Mucosa of rectum (tissue), 2 donors: ENCODE measurements around the gene HSD17B2.

Source experiments
- H3K27ac ChIP-seq, 2 donors: one replicate each; pipeline ENCODE4 v1.7.0; 2013; ENCODE audit warnings: inconsistent platforms in 2 of 2, low read depth in 2 of 2, low read length in 2 of 2
- H3K27me3 ChIP-seq, 2 donors: one replicate each; pipeline ENCODE4 v1.7.0; 2013; ENCODE audit warnings: low read length in 2 of 2; ENCODE audit not compliant: control insufficient read depth in 2 of 2, insufficient read depth in 2 of 2
- H3K36me3 ChIP-seq, 2 donors: one replicate each; pipeline ENCODE4 v1.7.0; 2013; ENCODE audit warnings: low read length in 2 of 2; ENCODE audit not compliant: control insufficient read depth in 2 of 2, insufficient read depth in 2 of 2
- H3K4me1 ChIP-seq, 2 donors: one replicate each; pipeline ENCODE4 v1.7.0; 2013; ENCODE audit warnings: low read length in 2 of 2, mild to moderate bottlenecking in 1 of 2; ENCODE audit not compliant: control insufficient read depth in 2 of 2, insufficient read depth in 2 of 2
- H3K4me3 ChIP-seq, 2 donors: one replicate each; pipeline ENCODE4 v1.7.0; 2013; ENCODE audit warnings: low read length in 2 of 2
- H3K9ac ChIP-seq, 2 donors: one replicate each; pipeline ENCODE4 v1.7.0; 2013; ENCODE audit warnings: low read length in 2 of 2, low read depth in 1 of 2, mild to moderate bottlenecking in 1 of 2
- H3K9me3 ChIP-seq, 2 donors: one replicate each; pipeline ENCODE4 v1.7.0; 2013; ENCODE audit warnings: low read length in 2 of 2; ENCODE audit not compliant: control insufficient read depth in 2 of 2
- donor health status: healthy.
- donor health status: Normal muscosa, but diverticular disease.

HSD17B2 gene

GRCh38 chr16:82034981-82035612 is at the start of gene HSD17B2:
TSS of gene HSD17B2 (plus strand) at chr16:82035253. CDS start at chr16:82035425, 172 bp downstream.
- H3K27ac ChIP-seq, result peak within 1 kb of the TSS; percentile 75 to 79
- no peaks in the 10 kb centered on the region for H3K27me3 ChIP-seq
- peaks cover 12 to 26% of the 10 kb centered on the region in 2 donors for H3K4me1 ChIP-seq
- H3K4me3 ChIP-seq, result peak within 1 kb of the TSS; percentile 76 to 77
- H3K36me3 ChIP-seq, result no peaks in the 10 kb centered on the region
- H3K9ac ChIP-seq, result peak within 1 kb of the TSS; percentile 43 to 79
- no peaks in the 10 kb centered on the region for H3K9me3 ChIP-seq

- H3K27ac ChIP-seq, result no peak overlapping the region
Observed at GRCh38 chr16:81987121-81987520, 47.9 kb upstream of the HSD17B2 start.

GRCh38 chr16:81987706-81988105 is 47.3 kb upstream of the HSD17B2 start:
- Histone ChIP-seq H3K9me3 (no peaks in the 10 kb centered on the region), H3K9ac (no peak overlapping the region), H3K27me3 (no peaks in the 10 kb centered on the region), H3K4me3 (no peak overlapping the region), H3K36me3 (no peaks in the 10 kb centered on the region), H3K4me1 (no peaks in the 10 kb centered on the region), H3K27ac (no peak overlapping the region)

More at GRCh38 chr16:81987121-81987520, 47.9 kb upstream of the HSD17B2 start:
- no peaks in the 10 kb centered on the region for H3K4me1 ChIP-seq
- H3K27me3 ChIP-seq, result no peaks in the 10 kb centered on the region
- no peak overlapping the region for H3K4me3 ChIP-seq
- no peaks in the 10 kb centered on the region for H3K36me3 ChIP-seq
- no peaks in the 10 kb centered on the region for H3K9me3 ChIP-seq
- H3K9ac ChIP-seq, result no peak overlapping the region

- Histone ChIP-seq H3K27me3 (no peaks in the 10 kb centered on the region), H3K27ac (no peak overlapping the region), H3K9ac (no peak overlapping the region), H3K36me3 (no peaks in the 10 kb centered on the region), H3K4me1 (peaks cover 0 to 4% of the 10 kb centered on the region in 2 donors), H3K4me3 (no peak overlapping the region), H3K9me3 (no peaks in the 10 kb centered on the region)
Observed at GRCh38 chr16:81992859-81993258, 42.2 kb upstream of the HSD17B2 start.

GRCh38 chr16:81994485-81994884 is 40.6 kb upstream of the HSD17B2 start:
- Histone ChIP-seq H3K9ac (no peak overlapping the region), H3K9me3 (no peaks in the 10 kb centered on the region), H3K36me3 (peaks cover 6 to 7% of the 10 kb centered on the region in 2 donors), H3K4me3 (no peak overlapping the region), H3K27ac (no peak overlapping the region), H3K27me3 (no peaks in the 10 kb centered on the region), H3K4me1 (peaks cover 0 to 4% of the 10 kb centered on the region in 2 donors)

- H3K36me3 ChIP-seq, result peaks cover 13 to 19% of the 10 kb centered on the region in 2 donors
- no peaks in the 10 kb centered on the region for H3K9me3 ChIP-seq
- no peak overlapping the region for H3K9ac ChIP-seq
- H3K4me1 ChIP-seq, result peaks cover 0 to 4% of the 10 kb centered on the region in 2 donors
- H3K27ac ChIP-seq, result no peak overlapping the region
- H3K4me3 ChIP-seq, result no peak overlapping the region
- H3K27me3 ChIP-seq, result no peaks in the 10 kb centered on the region
Observed at GRCh38 chr16:81995651-81996050, 39.4 kb upstream of the HSD17B2 start.

- peaks cover 0 to 4% of the 10 kb centered on the region in 2 donors for H3K4me1 ChIP-seq
- no peak overlapping the region for H3K9ac ChIP-seq
- H3K36me3 ChIP-seq, result peaks cover 13 to 19% of the 10 kb centered on the region in 2 donors
- no peaks in the 10 kb centered on the region for H3K9me3 ChIP-seq
- H3K27ac ChIP-seq, result no peak overlapping the region
- H3K4me3 ChIP-seq, result no peak overlapping the region
- H3K27me3 ChIP-seq, result no peaks in the 10 kb centered on the region
Observed at GRCh38 chr16:81996664-81997509, 38.2 kb upstream of the HSD17B2 start.

- Histone ChIP-seq H3K9ac (no peak overlapping the region), H3K4me3 (no peak overlapping the region), H3K27ac (no peak overlapping the region), H3K4me1 (peaks cover 0 to 4% of the 10 kb centered on the region in 2 donors), H3K27me3 (no peaks in the 10 kb centered on the region), H3K9me3 (no peaks in the 10 kb centered on the region), H3K36me3 (peaks cover 17 to 19% of the 10 kb centered on the region in 2 donors)
Observed at GRCh38 chr16:81997738-81998137, 37.3 kb upstream of the HSD17B2 start.

- H3K27me3 ChIP-seq, result no peaks in the 10 kb centered on the region
- H3K4me3 ChIP-seq, result no peak overlapping the region
- H3K36me3 ChIP-seq, result peaks cover 20 to 23% of the 10 kb centered on the region in 2 donors
- no peak overlapping the region for H3K9ac ChIP-seq
- no peaks in the 10 kb centered on the region for H3K4me1 ChIP-seq
- no peak overlapping the region for H3K27ac ChIP-seq
- H3K9me3 ChIP-seq, result no peaks in the 10 kb centered on the region
Observed at GRCh38 chr16:82002831-82003230, 32.2 kb upstream of the HSD17B2 start.

- Histone ChIP-seq H3K4me1 (no peaks in the 10 kb centered on the region), H3K27me3 (no peaks in the 10 kb centered on the region), H3K9ac (no peak overlapping the region), H3K9me3 (peaks cover 0 to 2% of the 10 kb centered on the region in 2 donors), H3K27ac (no peak overlapping the region), H3K4me3 (no peak overlapping the region), H3K36me3 (peaks cover 13 to 15% of the 10 kb centered on the region in 2 donors)
Observed at GRCh38 chr16:82004601-82005000, 30.5 kb upstream of the HSD17B2 start.
